IPS DF 6.9 (cell line): Measurements from ENCODE around the gene TTYH3.
A peak's percentile ranks its signal among the peaks of the same experiment; 100 is the strongest.

ENCODE experiments used
- DNase-seq: peaks from one replicate; pipeline ENCODE4 v3.0.0-alpha.2; 2013; ENCODE audit warnings: low read depth, low spot score
- H3K27ac ChIP-seq: one replicate; pipeline ENCODE4 v1.5.1; 2013; ENCODE audit warnings: low read length, control low read depth
- H3K27me3 ChIP-seq: 2 replicates; pipeline ENCODE4 v1.6.1; 2013; ENCODE audit warnings: mild to moderate bottlenecking, low read length; ENCODE audit not compliant: control insufficient read depth, insufficient read depth
- H3K36me3 ChIP-seq: 2 replicates; pipeline ENCODE4 v1.6.1; 2013; ENCODE audit warnings: low read length; ENCODE audit not compliant: control insufficient read depth, insufficient read depth
- H3K4me1 ChIP-seq: 2 replicates; pipeline ENCODE4 v1.6.1; 2013; ENCODE audit warnings: low read length; ENCODE audit not compliant: control insufficient read depth, insufficient read depth
- H3K4me3 ChIP-seq: 2 replicates; pipeline ENCODE4 v1.5.1; 2013; ENCODE audit warnings: mild to moderate bottlenecking, low read length
- H3K9me3 ChIP-seq: 2 replicates; pipeline ENCODE4 v1.6.1; 2013; ENCODE audit warnings: low read length, inconsistent platforms; ENCODE audit not compliant: control insufficient read depth, insufficient read depth
- WGBS: extraction: QIAGEN DNeasy Blood & Tissue Kit; methylation state at CpG from one replicate; pipeline ENCODE4 v1.1.7; 2013; ENCODE audit warnings: mixed read lengths, missing lambda C conversion rate; ENCODE audit not compliant: insufficient read length, insufficient coverage; 5-methylcytosine and 5-hydroxymethylcytosine counted together

Gene TTYH3

GRCh38 chr7:2705371-2706096, 73.7 kb downstream of the TTYH3 start:
- H3K9me3 ChIP-seq: no peaks in the 10 kb centered on the region
- no CpG with 5 or more reads among the region's 14 CpGs for WGBS
- DNase-seq: no peak
- H3K4me1 ChIP-seq: peaks cover 2% of the 10 kb centered on the region; the same call in 1 of the 2 replicates
- H3K27ac ChIP-seq: no peak overlapping the region
- no peaks in the 10 kb centered on the region for H3K36me3 ChIP-seq
- H3K27me3 ChIP-seq: no peaks in the 10 kb centered on the region
- no peak overlapping the region for H3K4me3 ChIP-seq

- no CpG with 5 or more reads among the region's 6 CpGs for WGBS
- peaks cover 2% of the 10 kb centered on the region; the same call in 1 of the 2 replicates for H3K4me1 ChIP-seq
- H3K27ac ChIP-seq: no peak overlapping the region
- no peak overlapping the region for H3K4me3 ChIP-seq
- no peaks in the 10 kb centered on the region for H3K9me3 ChIP-seq
- 0 out of 2 replicates have a peak, but pooled peaks cover 4% of the 10 kb centered on the region for H3K36me3 ChIP-seq
- no peak for DNase-seq
- no peaks in the 10 kb centered on the region for H3K27me3 ChIP-seq
These were observed 74.9 kb downstream of the TTYH3 start for GRCh38 chr7:2706685-2707126.

GRCh38 chr7:2707481-2707880, 75.7 kb downstream of the TTYH3 start:
- Histone ChIP-seq H3K27ac (no peak overlapping the region), H3K36me3 (0 out of 2 replicates have a peak, but pooled peaks cover 4% of the 10 kb centered on the region), H3K4me3 (no peak overlapping the region), H3K9me3 (no peaks in the 10 kb centered on the region), H3K27me3 (no peaks in the 10 kb centered on the region), H3K4me1 (peaks cover 2% of the 10 kb centered on the region; the same call in 1 of the 2 replicates)
- WGBS: no CpG with 5 or more reads among the region's 8 CpGs
- no peak for DNase-seq

DNA sequence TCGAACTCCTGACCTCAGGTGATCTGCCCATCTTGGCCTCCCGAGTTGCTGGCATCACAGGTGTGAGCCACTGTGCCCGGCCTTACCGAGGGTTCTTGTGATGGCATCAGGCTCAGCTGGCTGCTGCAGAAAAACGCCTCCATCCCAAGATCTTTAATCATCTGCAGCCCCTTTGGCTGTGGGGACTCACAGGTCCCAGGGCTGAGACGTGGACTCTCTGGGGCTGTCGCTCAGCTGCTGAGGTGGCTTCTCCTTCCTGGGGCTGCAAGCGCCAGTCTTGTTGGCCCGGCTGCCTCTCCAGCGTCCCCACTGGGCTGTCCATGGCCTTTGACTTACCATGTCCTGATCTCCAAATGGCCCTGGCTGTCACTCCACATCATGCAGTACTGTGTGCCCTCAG, 76.3 kb downstream of the TTYH3 start:
- no peak overlapping the region for H3K4me3 ChIP-seq
- peaks cover 2% of the 10 kb centered on the region; the same call in 1 of the 2 replicates for H3K4me1 ChIP-seq
- no peak for DNase-seq
- no peak overlapping the region for H3K27ac ChIP-seq
- no CpG with 5 or more reads among the region's 10 CpGs for WGBS
- 0 out of 2 replicates have a peak, but pooled peaks cover 4% of the 10 kb centered on the region for H3K36me3 ChIP-seq
- H3K27me3 ChIP-seq: no peaks in the 10 kb centered on the region
- H3K9me3 ChIP-seq: no peaks in the 10 kb centered on the region

DNA sequence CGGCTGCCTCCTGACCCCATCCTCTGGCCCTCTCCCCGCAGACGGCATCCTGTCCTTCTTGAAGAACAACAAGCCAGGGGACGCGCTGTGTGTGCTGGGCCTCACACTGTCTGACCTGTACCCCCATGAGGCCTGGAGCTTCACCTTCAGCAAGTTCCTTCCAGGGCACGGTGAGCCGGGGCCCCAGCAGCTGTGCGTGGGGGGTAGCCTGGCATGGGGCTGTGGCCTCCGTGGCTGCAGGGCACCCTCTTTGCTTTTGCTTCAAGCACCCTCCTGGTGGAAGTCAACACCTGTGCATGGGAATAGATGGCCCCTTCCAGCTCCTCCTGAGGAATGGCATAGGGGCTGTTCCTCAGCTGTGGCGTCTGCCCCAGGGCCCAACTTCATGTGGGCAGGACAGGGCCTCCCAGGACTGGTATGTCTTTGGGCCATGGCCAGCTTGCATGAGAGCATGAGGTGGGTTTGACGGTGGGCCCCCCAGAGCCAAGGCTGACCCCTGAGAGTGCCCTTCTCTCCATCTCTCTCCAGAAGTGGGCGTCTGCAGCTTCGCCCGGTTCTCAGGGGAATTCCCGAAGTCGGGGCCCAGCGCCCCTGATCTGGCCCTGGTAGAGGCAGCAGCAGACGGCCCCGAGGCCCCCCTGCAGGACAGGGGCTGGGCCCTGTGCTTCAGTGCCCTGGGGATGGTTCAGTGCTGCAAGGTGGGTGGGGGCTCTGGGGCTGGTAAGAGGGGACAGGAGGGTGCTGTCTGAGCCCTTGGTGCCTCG, 76.9 kb downstream of the TTYH3 start:
- peaks cover 2% of the 10 kb centered on the region; the same call in 1 of the 2 replicates for H3K4me1 ChIP-seq
- 0 out of 2 replicates have a peak, but pooled peaks cover 4% of the 10 kb centered on the region for H3K36me3 ChIP-seq
- no peak overlapping the region for H3K4me3 ChIP-seq
- no peaks in the 10 kb centered on the region for H3K27me3 ChIP-seq
- WGBS: no CpG with 5 or more reads among the region's 20 CpGs
- no peak overlapping the region for H3K27ac ChIP-seq
- no peaks in the 10 kb centered on the region for H3K9me3 ChIP-seq
- DNase-seq: no peak

GRCh38 chr7:2709553-2710285, 77.9 kb downstream of the TTYH3 start:
- 0 out of 2 replicates have a peak, but pooled peaks cover 4% of the 10 kb centered on the region for H3K36me3 ChIP-seq
- no CpG with 5 or more reads among the region's 35 CpGs for WGBS
- no peaks in the 10 kb centered on the region for H3K27me3 ChIP-seq
- no peak overlapping the region for H3K27ac ChIP-seq
- peak; percentile 64 for DNase-seq
- no peaks in the 10 kb centered on the region for H3K9me3 ChIP-seq
- H3K4me3 ChIP-seq: no peak overlapping the region
- H3K4me1 ChIP-seq: peaks cover 2% of the 10 kb centered on the region; the same call in 1 of the 2 replicates

GRCh38 chr7:2710286-2710655, 78.5 kb downstream of the TTYH3 start:
- Histone ChIP-seq H3K36me3 (0 out of 2 replicates have a peak, but pooled peaks cover 4% of the 10 kb centered on the region), H3K27ac (no peak overlapping the region), H3K4me3 (no peak overlapping the region), H3K4me1 (peaks cover 2% of the 10 kb centered on the region; the same call in 1 of the 2 replicates), H3K9me3 (no peaks in the 10 kb centered on the region), H3K27me3 (no peaks in the 10 kb centered on the region)
- no peak for DNase-seq
- no CpG with 5 or more reads among the region's 11 CpGs for WGBS

DNA sequence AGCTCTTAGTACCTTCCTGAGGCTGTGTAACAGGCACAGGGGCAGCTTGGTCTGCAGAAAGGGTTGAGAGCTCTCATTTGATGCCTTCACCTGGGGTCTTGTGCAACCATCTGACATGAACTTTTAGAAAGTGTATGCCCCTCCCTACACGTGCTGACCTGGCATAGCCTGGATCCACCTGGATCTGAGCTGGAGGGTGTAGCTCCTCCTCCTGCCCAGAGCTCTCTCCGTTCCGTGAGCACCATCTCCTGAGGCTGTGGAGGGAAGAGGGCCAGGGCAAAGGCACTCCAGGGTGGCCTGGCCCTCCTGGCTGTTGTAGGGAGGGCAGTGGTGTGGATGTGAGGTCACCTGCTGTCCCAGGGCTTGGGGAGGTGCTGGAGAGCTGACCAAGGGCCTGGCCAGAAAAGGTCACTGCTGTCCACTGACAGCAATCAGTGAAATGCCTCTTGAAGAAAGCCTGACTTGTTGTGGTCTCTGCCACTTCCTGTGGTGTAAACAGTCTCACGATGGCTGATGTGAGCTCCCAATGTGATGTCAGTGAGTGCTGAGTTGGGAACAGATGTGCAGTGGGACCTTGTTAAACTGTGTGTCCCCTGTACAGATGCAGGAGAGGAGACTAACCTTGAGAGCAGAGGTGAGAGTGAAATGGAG, 79.2 kb downstream of the TTYH3 start:
- H3K4me1 ChIP-seq: peaks cover 2% of the 10 kb centered on the region; the same call in 1 of the 2 replicates
- no peak overlapping the region for H3K4me3 ChIP-seq
- no peaks in the 10 kb centered on the region for H3K9me3 ChIP-seq
- no peaks in the 10 kb centered on the region for H3K27me3 ChIP-seq
- H3K27ac ChIP-seq: no peak overlapping the region
- H3K36me3 ChIP-seq: 0 out of 2 replicates have a peak, but pooled peaks cover 4% of the 10 kb centered on the region
- no peak for DNase-seq
- WGBS: no CpG with 5 or more reads among the region's 4 CpGs

DNA sequence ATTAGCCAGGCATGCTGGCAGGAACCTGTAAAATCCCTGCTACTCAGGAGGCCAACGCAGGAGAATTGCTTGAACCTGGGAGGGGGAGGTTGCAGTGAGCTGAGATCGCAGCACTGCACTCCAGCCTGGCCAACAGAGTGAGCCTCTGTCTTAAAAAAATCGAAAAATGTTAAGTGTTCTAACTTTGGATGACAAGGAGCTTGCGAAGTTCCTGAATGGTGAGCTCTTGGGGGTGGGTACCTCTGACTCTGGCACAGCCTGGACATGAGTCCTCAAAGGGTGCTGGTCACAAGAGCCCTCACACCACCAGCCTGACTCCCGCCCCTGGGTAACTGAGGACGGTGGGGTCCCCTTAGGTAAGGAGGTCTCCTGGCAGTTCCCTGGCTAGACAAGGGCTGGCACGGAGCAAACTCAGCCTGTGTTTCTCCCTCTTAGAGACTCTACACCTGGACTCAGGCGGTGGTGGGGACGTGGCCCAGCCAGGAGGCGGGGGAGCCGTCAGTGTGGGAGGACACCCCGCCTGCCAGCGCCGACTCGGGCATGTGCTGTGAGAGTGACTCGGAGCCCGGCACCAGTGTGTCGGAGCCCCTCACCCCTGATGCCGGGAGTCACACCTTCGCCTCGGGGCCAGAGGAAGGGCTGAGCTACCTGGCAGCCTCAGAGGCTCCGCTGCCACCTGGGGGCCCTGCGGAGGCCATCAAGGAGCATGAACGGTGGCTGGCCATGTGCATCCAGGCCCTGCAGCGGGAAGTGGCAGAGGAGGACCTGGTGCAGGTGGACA, 80.3 kb downstream of the TTYH3 start:
- peaks cover 2% of the 10 kb centered on the region; the same call in 1 of the 2 replicates for H3K4me1 ChIP-seq
- no peak for DNase-seq

More for the DNA sequence above, 80.3 kb downstream of the TTYH3 start:
- Histone ChIP-seq H3K27ac (no peak overlapping the region), H3K4me3 (no peak overlapping the region), H3K36me3 (0 out of 2 replicates have a peak, but pooled peaks cover 4% of the 10 kb centered on the region), H3K9me3 (no peaks in the 10 kb centered on the region), H3K27me3 (no peaks in the 10 kb centered on the region)
- WGBS: no CpG with 5 or more reads among the region's 25 CpGs
